ENCODE data around the gene GOSR2. TPM values are rescaled to one million over a fixed set of nuclear protein-coding genes. Genes with fewer than 3 reads are reported as not detected.

The GOSR2 gene
- polyA plus RNA-seq, 6 donors from 2014 or later = 47.7 to 82.4 (median 58.1) TPM

DNA sequence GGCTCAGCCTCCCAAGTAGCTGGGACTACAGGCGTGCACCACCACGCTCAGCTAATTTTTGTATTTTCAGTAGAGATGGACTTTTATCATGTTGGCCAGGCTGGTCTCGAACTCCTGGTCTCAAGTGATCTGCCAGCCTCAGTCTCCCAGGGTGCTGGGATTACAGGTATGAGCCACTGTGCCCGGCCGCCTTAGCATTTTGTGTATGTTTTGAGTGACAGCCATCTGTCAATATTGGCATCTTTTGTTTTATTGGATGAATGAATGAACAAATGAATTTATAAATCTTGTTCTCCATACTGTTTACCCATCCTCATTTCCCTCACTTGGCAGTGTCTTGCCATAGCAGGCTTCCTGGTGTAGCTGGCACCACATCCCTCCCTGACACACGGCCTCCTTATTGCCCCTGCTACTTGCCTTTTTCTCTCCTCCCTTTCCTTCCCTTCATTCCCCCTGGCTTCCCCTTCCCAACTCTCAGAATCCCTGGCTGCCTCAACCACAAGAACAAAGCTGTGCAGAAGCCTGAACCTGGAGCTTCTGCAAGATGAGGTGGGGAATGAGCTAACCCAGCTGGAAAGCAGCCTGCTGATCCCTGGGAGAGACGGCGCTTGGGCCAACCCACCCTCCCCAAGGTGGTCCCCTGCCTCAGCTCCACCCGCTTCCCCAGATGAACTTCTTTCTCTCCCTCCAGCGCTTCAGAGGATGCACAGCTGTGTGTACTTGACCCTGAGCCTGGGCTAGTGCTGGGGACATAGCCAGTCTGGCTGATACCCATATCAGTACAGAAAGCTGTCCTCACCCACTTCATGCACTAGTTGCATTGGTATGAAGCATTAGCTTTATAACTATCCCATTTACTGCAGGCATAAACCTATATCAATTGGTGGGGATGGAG is 37.3 kb upstream of the GOSR2 start:
- Mint-ChIP-seq H3K27ac (no peak overlapping the region), H3K4me1 (no peaks in the 10 kb centered on the region), H3K9me3 (no peaks in the 10 kb centered on the region), H3K36me3 (no peaks in the 10 kb centered on the region), H3K27me3 (peaks cover 8 to 48% (median 40%) of the 10 kb centered on the region in 3 donors), H3K4me3 (no peak overlapping the region)
- DNase-seq (no peak), ATAC-seq (ENCODE audit: low read depth in 2 of 2) (no peak)

DNA sequence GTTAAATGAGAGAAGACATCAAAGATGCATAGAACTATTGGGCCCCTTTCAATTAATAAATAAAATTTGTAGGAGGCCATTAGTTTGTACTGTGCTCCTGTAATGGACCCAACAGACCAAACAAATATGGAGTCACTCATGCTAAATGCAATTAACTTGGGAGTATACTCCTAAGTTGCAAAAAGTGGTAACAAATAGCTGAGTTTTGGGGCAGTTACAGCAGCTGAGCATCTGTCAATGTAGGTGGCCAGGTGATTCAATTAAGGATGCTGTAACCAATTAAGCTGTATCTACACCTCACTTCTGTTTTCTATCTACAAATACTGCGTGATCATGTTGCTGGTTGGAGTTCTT is 36.7 kb upstream of the GOSR2 start:
- no peaks in the 10 kb centered on the region for H3K4me1 Mint-ChIP-seq
- no peak overlapping the region for H3K4me3 Mint-ChIP-seq
- H3K36me3 Mint-ChIP-seq = no peaks in the 10 kb centered on the region
- DNase-seq (no peak), ATAC-seq (ENCODE audit: low read depth in 2 of 2) (no peak)
- no peak overlapping the region for H3K27ac Mint-ChIP-seq
- no peaks in the 10 kb centered on the region for H3K9me3 Mint-ChIP-seq
- peaks cover 8 to 52% (median 45%) of the 10 kb centered on the region in 3 donors for H3K27me3 Mint-ChIP-seq

DNA sequence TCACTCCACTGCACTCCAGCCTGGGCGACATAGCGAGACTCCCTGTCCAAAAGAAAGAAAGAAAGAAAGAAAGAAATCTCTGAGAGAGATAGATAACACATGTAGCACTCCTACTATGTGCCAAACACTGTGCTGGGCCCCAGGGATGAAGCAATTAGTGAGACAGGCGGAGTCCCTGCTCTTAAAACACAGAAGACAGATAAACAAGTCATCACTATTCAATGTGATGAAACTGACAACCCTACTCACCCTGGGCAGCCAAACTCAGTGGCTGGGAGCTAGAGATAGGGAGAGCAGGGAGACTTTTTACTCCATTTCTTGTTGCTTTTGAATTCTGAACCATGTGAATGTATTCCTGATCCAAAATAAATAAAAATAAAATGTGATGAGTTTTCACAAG is 35.2 kb upstream of the GOSR2 start:
- ATAC-seq (ENCODE audit: low read depth in 2 of 2) = no peak
- H3K27me3 Mint-ChIP-seq = peaks cover 17 to 61% (median 55%) of the 10 kb centered on the region in 3 donors
- H3K4me1 Mint-ChIP-seq = no peaks in the 10 kb centered on the region
- H3K9me3 Mint-ChIP-seq = no peaks in the 10 kb centered on the region
- no peak overlapping the region for H3K4me3 Mint-ChIP-seq
- H3K36me3 Mint-ChIP-seq = no peaks in the 10 kb centered on the region
- DNase-seq = no peak
- peak overlapping the region in 1 of 6 donors; percentile 19 for H3K27ac Mint-ChIP-seq

DNA sequence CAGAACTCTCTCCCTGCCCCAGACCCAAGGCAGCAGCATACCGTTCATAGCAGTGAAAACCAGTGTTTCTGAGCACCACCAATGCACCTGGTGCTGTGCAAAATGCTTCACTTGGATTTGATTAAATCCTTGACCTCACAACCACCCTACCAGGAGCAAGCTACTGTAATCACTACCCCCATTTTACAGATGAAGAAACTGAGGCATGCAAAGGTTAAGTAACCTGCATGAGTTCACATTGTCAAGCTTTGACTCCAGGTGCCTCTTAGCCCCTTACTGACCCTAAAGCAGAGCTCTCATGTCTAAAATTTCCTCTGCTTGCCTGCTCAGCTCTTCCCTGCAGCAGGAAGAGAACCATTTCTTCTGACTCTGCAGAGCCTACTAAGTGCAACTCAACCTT is 34.2 kb upstream of the GOSR2 start:
- no peak overlapping the region for H3K4me3 Mint-ChIP-seq
- no peak for DNase-seq
- ATAC-seq (ENCODE audit: low read depth in 2 of 2) = no peak
- no peak overlapping the region for H3K27ac Mint-ChIP-seq
- H3K36me3 Mint-ChIP-seq = no peaks in the 10 kb centered on the region
- H3K27me3 Mint-ChIP-seq = peaks cover 24 to 71% (median 64%) of the 10 kb centered on the region in 3 donors
- H3K9me3 Mint-ChIP-seq = no peaks in the 10 kb centered on the region
- H3K4me1 Mint-ChIP-seq = no peaks in the 10 kb centered on the region

DNA sequence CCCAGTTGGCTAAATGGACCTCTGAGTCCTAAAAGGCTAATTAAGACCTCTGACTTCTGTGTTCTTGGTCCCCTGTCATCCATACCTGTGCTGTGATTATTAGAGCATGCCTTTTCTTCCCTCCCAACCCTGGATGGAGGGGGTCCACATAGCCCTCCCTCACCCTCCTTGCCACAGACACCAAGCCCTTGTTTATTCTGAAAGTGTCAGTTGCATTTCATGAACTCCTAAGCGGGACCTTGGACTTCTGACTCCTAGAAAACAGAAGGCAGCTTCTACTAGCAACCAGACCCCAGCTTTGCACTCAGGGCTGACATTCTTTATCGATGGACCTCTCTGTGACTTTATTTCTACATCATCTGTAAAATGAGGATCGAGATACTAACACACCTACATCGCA is 33.4 kb upstream of the GOSR2 start:
- H3K27me3 Mint-ChIP-seq = peaks cover 24 to 70% (median 59%) of the 10 kb centered on the region in 3 donors
- H3K27ac Mint-ChIP-seq = no peak overlapping the region
- no peaks in the 10 kb centered on the region for H3K36me3 Mint-ChIP-seq
- ATAC-seq (ENCODE audit: low read depth in 2 of 2) (no peak), DNase-seq (no peak)
- no peaks in the 10 kb centered on the region for H3K4me1 Mint-ChIP-seq
- H3K9me3 Mint-ChIP-seq = no peaks in the 10 kb centered on the region
- no peak overlapping the region for H3K4me3 Mint-ChIP-seq

DNA sequence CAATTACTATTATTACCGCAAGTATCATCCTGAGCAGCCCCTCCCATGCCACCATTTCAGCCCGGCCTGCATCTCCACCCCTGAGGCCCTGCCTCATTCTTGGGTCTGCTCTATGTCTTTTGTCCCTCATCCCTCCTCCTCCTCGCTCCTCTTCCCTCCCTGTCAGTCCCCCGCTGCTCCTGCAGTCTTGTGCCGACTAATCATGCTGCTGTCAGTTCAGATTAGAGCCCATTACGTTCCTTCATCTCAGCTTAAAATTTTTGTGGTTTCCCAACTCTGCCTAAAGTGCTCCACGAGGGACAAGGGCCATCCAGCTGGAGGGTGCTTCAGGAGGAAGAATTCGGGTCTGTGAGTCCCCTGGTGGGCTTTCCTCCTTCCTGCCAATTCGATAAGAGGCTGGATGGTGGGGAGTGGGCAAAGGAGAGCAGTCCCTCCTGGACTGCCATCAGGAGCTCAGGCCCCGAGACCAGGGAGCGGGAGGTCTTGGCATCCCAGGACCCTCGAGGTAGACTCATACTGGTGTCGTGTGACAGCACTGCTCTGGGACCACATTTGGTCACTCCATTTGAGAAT is 32.9 kb upstream of the GOSR2 start:
- Mint-ChIP-seq H3K4me3 (no peak overlapping the region), H3K27me3 (peaks cover 24 to 64% (median 55%) of the 10 kb centered on the region in 3 donors), H3K4me1 (no peaks in the 10 kb centered on the region), H3K27ac (peak overlapping the region in 1 of 6 donors; percentile 95), H3K36me3 (no peaks in the 10 kb centered on the region), H3K9me3 (no peaks in the 10 kb centered on the region)
- DNase-seq (no peak), ATAC-seq (ENCODE audit: low read depth in 2 of 2) (no peak)

DNA sequence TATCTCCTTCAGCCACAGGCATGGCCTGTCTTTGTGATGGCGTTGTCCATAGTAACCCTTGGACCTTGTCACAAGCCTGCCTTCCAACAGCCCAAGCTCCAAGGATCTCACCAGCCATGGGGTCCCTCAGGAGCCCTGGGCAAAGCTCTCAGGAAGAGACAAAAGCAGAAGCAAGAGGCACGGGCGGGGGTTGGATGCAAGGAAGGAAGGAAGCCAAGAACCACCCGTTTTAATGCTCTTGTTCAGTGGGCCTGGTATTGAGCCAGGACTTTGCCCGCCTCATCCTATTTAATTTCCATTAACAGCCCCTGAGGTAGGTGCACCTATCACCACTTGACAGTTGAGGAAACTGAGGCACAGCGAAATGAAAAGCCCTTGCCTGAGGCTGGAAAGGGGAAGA is 32.3 kb upstream of the GOSR2 start:
- peaks cover 30 to 59% (median 51%) of the 10 kb centered on the region in 3 donors for H3K27me3 Mint-ChIP-seq
- H3K4me1 Mint-ChIP-seq = no peaks in the 10 kb centered on the region
- H3K36me3 Mint-ChIP-seq = no peaks in the 10 kb centered on the region
- DNase-seq = no peak
- no peaks in the 10 kb centered on the region for H3K9me3 Mint-ChIP-seq
- peak overlapping the region in 1 of 8 donors; percentile 16 for H3K4me3 Mint-ChIP-seq
- H3K27ac Mint-ChIP-seq = no peak overlapping the region
- ATAC-seq (ENCODE audit: low read depth in 2 of 2) = no peak

DNA sequence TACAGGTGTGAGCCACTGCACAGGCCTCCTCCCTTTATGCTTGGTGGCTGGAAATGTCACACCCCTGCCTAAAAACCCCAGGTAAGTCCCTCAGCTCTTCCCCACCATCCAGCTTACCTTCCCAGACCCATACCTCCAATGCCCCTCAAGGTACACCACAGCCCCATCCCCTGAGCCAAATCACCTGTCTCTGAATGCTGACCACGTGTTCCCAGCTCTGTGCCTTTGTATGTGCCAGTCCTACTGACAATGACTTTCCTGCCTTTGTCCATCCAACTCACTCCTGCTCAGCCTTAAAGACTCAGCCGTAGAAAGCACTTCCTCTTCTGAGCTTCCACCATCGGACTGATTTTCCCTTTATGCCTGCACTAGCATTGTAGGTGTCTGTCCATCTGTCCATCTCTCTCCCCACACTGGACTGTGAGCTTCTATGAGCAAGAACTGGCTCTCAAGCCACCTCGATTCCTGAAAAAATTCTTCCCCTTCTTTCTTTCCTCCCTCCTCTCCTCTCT is 30.7 kb upstream of the GOSR2 start:
- no peak overlapping the region for H3K4me3 Mint-ChIP-seq
- no peaks in the 10 kb centered on the region for H3K4me1 Mint-ChIP-seq
- peaks cover 30 to 59% (median 52%) of the 10 kb centered on the region in 3 donors for H3K27me3 Mint-ChIP-seq

DNA sequence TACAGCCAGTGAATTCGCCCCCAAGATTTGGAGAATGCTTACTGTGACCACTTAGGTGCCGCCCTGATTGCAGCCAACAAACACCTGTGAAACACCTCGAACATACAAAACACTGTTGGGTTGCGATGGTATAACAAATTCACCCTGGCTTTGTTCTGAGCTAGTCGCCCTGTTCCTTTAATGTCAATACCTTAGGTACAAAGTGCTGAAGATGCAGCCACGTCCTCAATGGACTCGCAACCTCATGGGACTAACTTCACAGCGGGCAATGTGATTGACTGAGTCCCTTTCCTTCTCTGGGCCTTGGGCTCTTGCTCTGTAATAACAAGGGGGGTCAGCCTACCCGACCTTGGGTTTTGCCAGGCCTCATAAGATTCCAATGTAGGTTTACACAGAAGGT is 28.9 kb upstream of the GOSR2 start:
- Mint-ChIP-seq H3K36me3 (no peaks in the 10 kb centered on the region), H3K4me3 (no peak overlapping the region), H3K9me3 (peaks cover 0 to 8% (median 5%) of the 10 kb centered on the region in 7 donors), H3K27me3 (peaks cover 32 to 53% (median 50%) of the 10 kb centered on the region in 3 donors), H3K4me1 (no peaks in the 10 kb centered on the region), H3K27ac (no peak overlapping the region)
- no peak for DNase-seq
- no peak for ATAC-seq (ENCODE audit: low read depth in 2 of 2)

More for the DNA sequence above, 30.7 kb upstream of the GOSR2 start:
- DNase-seq = no peak
- no peaks in the 10 kb centered on the region for H3K9me3 Mint-ChIP-seq
- ATAC-seq (ENCODE audit: low read depth in 2 of 2) = no peak
- no peaks in the 10 kb centered on the region for H3K36me3 Mint-ChIP-seq
- peak overlapping the region in 1 of 6 donors; percentile 36 for H3K27ac Mint-ChIP-seq

DNA sequence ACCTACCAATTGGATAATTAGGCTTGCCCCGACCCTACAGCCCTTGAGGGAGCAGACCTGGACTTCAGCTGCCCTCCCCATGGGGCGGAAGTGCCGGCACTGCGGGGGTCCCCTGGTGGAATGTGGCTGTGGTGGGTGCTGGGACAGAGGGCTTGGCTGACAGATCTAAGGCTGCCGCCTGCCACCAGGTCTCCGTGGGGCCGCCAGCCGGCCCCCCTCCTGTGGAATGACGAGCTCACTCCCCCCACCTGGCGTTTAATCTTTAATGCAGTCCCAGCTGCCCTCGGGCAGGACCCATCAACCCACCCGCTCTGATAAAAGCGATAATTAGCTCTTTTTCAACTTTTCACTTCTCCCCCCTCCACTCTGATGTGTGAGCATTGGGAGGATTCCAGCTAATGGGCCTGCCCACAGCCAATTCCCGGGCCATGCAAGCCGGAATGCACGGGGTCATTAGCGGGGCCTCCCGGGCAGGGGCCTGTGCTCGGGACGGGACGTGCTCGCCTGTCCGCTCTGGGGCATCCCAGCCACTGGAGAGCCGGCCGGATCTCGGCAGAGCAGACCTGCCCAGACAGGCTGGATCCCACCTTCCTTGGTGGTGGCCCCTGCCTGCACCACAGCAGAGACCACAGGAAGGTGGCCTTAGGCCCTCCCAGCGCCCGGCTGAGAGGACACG is 28.3 kb upstream of the GOSR2 start:
- H3K36me3 Mint-ChIP-seq = no peaks in the 10 kb centered on the region
- no peak overlapping the region for H3K27ac Mint-ChIP-seq
- ATAC-seq (ENCODE audit: low read depth in 2 of 2) = no peak
- no peaks in the 10 kb centered on the region for H3K4me1 Mint-ChIP-seq
- H3K9me3 Mint-ChIP-seq = peaks cover 0 to 8% (median 5%) of the 10 kb centered on the region in 7 donors
- no peak overlapping the region for H3K4me3 Mint-ChIP-seq
- H3K27me3 Mint-ChIP-seq = peaks cover 30 to 58% (median 44%) of the 10 kb centered on the region in 3 donors
- DNase-seq = no peak

DNA sequence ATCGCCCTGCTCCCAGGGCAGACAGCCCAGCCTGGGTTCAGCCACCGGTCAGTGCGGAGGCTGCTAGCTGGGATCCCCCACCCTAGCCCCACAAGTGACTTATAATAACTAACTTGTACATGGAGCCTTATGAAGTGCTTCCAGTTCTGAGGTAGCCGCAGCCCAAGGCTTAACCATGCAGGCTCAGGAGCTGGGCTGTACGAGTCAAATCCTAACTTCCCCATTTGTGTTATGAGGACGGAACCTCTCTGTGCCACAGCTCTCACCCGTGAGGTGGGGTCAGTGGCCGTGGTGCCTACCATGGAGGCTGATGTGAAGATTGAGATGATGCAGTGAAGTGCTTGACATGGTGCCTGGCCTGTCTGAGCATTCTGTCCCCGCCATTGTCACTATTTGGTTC is 27.8 kb upstream of the GOSR2 start:
- H3K9me3 Mint-ChIP-seq = peaks cover 0 to 8% (median 5%) of the 10 kb centered on the region in 7 donors
- no peak overlapping the region for H3K4me3 Mint-ChIP-seq
- DNase-seq (no peak), ATAC-seq (ENCODE audit: low read depth in 2 of 2) (peak in 1 of 2 donors; percentile 39)
- no peak overlapping the region for H3K27ac Mint-ChIP-seq
- H3K36me3 Mint-ChIP-seq = no peaks in the 10 kb centered on the region
- peaks cover 28 to 58% (median 39%) of the 10 kb centered on the region in 3 donors for H3K27me3 Mint-ChIP-seq
- H3K4me1 Mint-ChIP-seq = no peaks in the 10 kb centered on the region

DNA sequence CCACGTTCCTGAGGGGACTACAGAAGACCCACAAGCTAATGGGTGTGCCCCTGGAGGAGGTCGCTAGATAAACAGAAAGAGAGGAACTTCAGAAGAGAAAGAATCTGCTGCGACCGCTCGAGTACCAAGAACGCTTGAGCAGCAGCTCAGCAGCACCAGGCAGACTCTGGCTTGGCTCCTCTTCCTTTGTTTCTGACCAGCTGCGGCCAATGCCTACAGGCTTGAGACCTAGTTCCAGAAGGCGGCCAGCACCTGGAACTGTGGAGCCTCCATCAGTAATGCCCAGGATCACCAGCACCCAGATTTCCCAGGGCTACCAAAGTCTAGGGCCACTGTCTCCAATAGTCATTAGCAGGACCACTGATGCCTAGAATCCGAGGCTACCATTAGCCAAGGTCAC is 26.0 kb upstream of the GOSR2 start:
- no peak overlapping the region for H3K4me3 Mint-ChIP-seq
- no peak overlapping the region for H3K27ac Mint-ChIP-seq
- no peaks in the 10 kb centered on the region for H3K36me3 Mint-ChIP-seq
- DNase-seq (no peak), ATAC-seq (ENCODE audit: low read depth in 2 of 2) (no peak)
- H3K9me3 Mint-ChIP-seq = peaks cover 0 to 8% (median 5%) of the 10 kb centered on the region in 7 donors
- peaks cover 27 to 64% (median 30%) of the 10 kb centered on the region in 3 donors for H3K27me3 Mint-ChIP-seq
- no peaks in the 10 kb centered on the region for H3K4me1 Mint-ChIP-seq

DNA sequence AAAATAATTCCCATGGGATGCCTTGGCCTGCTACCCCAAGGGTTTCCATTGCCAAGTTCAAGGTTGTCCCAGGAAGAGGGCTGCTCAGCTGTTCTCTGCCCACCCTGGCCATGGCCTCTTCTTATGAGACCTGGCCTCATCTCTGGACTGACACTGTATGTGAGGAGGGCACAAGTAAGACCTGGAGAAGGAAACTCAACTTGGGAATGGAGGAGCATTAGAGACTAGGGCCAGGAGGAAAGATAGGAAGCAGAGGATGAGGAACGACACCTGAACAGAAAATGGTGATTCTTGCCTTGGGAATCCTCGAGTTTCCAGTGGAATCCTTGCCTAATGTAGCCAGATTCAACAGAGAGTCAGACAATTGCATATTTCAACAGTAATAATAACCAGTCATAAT is 24.6 kb upstream of the GOSR2 start:
- Mint-ChIP-seq H3K4me3 (no peak overlapping the region), H3K4me1 (no peaks in the 10 kb centered on the region), H3K27ac (no peak overlapping the region), H3K36me3 (no peaks in the 10 kb centered on the region), H3K27me3 (peaks cover 21 to 61% (median 25%) of the 10 kb centered on the region in 3 donors), H3K9me3 (peaks cover 0 to 8% (median 5%) of the 10 kb centered on the region in 7 donors)
- DNase-seq (no peak), ATAC-seq (ENCODE audit: low read depth in 2 of 2) (no peak)

Measured in naive B cell (primary cell).